Prostate gland (tissue), 2 donors: ENCODE results near the gene GABBR2.

Experiments
- POLR2A ChIP-seq: fragments of 450-650 bp; IDR thresholded peaks from one replicate; pipeline ENCODE4 v1.6.1; 2016; ENCODE audit warnings: antibody characterized with exemption, mild to moderate bottlenecking
- POLR2AphosphoS5 ChIP-seq: sonication (generic); formaldehyde crosslinking; IDR thresholded peaks from one replicate; pipeline ENCODE4 v1.6.1; 2017; ENCODE audit warnings: antibody characterized with exemption
- TF ChIP-seq, protein P1 (sequence below), 4 experiments: fragments of 200-600 bp in 2 of 4; fragments of 450-650 bp in 2 of 4; sonication (generic) in 2 of 4; IDR thresholded peaks; 1 replicate in 3 of 4; 2 replicates in 1 of 4; pipeline ENCODE4 v1.5.1; 2016 to 2019; ENCODE audit warnings: antibody characterized with exemption in 4 of 4, mild to moderate bottlenecking in 2 of 4, moderate library complexity in 2 of 4

DNA sequence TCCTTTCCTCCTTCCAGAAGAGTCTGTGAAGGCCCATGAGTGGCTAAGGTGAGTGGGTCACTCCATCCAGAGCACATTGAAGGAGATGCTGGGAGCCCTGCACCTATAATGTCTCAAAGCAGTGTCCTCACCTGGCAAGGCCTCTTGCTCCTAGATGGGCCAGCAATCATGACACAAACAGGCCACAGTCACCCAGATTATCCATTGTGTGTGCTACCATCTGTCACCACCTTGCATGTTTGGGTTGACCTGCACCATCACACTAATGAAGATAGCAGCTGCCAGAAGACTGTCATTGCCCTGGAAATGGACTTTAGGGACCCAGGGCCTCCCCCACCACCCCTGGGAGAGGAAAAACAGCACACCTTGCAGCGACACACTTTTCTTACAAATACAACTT lies 69.6 kb downstream of the GABBR2 start:
- TF ChIP-seq, protein P1, sequence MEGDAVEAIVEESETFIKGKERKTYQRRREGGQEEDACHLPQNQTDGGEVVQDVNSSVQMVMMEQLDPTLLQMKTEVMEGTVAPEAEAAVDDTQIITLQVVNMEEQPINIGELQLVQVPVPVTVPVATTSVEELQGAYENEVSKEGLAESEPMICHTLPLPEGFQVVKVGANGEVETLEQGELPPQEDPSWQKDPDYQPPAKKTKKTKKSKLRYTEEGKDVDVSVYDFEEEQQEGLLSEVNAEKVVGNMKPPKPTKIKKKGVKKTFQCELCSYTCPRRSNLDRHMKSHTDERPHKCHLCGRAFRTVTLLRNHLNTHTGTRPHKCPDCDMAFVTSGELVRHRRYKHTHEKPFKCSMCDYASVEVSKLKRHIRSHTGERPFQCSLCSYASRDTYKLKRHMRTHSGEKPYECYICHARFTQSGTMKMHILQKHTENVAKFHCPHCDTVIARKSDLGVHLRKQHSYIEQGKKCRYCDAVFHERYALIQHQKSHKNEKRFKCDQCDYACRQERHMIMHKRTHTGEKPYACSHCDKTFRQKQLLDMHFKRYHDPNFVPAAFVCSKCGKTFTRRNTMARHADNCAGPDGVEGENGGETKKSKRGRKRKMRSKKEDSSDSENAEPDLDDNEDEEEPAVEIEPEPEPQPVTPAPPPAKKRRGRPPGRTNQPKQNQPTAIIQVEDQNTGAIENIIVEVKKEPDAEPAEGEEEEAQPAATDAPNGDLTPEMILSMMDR (IDR thresholded peaks at IDR 0.05) = no peak
- TF ChIP-seq POLR2A (no peak), POLR2AphosphoS5 (no peak)
